NCI-H774 (cell line): ENCODE data around the gene FMN2.
"Not testable (repeated sequence)": the region's sequence is repeated elsewhere in the genome, so short reads cannot be mapped to it uniquely, and the experiment has no call there.

Source experiments
- DNase-seq: peaks from one replicate; lab custom pipeline; 2025; lab: John Stamatoyannopoulos, UW

Gene FMN2

GRCh38 chr1:240312872-240313271, 221.2 kb downstream of the FMN2 start:
- DNase-seq, result no peak

DNA sequence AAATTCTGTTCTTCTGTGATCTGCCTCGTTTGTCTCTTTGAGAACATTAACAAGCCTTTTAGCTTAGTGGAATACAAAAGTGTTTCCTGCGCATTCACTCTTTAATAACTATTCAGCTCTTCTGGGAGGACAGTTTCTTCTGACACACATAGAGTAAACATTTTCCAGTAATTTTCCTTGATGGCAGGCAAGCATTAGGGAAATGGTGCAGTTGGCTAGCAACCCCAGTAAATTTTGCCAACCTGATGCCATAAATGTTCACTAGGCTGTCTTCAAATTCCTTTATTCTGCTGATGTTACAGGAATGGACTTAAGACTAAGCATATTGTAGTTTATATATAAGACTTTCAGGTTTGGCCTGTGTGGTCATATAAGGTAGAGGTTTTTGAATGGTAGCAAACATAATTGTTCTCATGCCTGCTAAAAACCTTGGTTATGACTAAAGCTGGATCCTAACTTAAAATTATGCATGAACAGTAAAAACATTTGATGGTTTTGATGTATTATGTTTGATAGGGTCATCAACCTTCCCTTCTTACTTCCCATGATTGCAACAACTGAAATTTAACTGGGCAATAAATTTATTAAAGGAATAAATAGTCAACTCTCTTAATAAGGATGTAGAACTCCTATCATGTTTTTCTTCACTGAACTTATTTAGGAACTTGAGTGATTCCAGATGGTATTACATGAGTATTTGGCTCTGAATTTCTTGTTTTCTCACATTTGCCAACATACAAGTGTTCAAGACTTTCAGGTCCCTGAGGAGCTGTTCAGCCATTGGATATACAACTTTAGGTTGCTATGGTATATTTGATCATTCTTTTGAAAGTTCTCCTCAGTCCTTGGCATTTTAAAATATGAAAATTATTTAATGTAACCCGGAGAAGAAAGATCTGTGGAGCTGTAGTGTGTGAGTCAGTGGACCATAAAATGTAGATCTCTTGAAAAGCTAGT, 223.4 kb downstream of the FMN2 start:
- DNase-seq, result no peak

DNA sequence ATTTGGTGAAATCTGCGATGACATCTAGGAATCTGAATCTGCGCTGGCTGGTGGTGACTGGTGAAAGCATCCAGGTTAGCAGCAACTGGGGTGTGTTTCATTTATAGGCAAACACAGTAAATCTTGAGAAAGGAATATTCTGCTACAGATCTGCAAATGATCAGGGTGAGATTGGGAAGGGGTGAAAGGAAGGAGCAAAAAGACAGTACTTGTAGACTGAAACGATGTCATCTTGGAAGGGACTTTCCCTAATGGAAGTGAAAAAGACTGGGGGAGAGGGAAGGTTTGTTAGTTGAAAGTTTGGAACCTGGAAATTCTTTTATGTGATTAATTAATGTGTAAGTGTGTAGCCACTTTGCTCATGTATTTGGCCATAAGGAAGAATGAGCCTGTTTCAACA, 228.3 kb downstream of the FMN2 start:
- DNase-seq, result no peak

DNA sequence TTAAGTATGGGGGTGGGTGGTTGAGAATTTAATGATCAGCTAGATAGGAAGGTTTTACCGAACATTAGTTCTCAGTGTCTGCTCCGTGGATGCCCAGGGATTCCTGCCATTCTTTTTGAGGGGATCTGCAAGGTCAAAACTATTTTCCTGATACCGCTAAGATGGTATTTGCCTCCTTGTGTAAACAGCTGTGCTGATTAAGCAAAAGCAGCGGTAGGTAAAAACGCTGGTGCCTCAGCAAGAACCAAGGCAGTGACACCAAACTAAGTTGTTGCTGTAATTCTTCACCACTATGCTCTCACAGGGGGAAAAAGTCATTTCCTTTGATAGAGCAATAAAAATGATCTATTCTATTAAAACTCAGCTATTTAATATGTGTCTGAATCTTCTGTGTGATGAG, 229.0 kb downstream of the FMN2 start:
- no peak for DNase-seq

DNA sequence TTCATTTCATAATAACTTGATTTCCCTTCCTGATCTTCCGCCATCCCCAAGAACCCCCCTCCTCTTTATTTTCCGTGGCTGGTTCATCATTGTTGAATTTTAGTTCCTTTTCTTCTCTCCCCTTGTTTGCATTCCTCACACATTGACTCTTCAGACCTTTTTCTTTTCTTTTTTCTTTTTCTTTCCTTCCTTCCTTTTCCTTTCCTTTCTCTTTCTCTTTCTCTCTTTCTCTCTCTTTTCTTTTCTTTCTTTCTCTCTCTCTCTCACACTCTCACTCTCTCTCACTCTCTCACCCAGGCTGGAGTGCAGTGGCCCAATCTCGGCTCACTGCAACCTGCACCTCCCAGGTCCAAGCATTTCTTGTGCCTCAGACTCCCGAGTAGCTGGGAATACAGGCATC, 231.3 kb downstream of the FMN2 start:
- DNase-seq, result no peak

DNA sequence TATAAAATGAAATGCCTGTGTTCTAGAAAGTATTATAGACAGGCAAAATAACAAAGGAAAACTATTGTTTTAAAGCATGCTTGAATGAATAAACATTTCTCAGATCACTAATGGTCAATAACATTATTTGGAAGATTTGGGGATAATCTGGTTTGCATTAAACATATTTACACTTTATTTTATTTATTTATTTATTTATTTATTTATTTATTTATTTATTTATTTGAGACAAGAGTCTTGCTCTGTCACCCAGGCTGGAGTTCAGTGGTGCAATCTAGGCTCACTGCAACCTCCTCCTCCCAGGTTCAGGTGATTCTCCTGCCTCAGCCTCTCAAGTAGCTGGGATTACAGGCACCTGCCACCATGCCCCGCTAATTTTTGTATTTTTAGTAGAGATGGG, 236.7 kb downstream of the FMN2 start:
- not testable (repeated sequence) for DNase-seq

DNA sequence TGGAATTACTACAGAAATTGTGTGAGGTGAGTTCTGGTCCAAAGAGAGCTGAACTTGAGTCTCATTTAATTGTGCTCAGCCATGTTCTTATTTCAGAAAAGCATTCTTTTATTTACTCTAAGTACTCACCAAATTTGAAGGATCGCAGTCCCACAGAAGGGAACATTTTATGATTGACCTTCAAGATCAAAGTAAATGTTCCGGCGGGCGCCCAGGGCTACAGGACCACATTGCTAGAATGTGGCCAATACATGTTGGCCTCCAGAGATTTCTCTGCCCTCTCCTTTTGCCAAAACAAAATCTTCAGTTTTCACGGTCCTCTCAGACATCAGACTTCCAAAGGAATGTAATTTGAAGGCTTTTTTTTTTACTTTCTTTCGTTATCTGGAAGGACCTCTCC, 237.8 kb downstream of the FMN2 start:
- no peak for DNase-seq

DNA sequence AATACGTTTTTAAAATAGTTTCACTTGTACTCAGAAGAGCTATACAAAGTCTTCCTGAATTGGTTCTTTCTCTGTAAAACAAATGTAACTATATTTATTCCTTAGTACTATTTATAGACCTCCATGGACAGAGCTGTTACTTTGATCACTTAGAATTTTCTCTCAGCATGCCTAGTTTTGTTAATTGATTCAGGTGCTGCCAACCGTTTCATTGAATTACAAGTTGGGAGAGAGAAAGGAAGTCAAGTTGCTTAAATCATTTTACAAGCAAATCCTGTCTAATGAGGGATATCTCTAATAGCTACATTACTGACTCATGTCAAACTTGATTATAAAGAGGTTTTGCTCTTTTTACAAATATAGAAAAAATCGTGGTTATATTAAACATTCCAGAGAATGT, 241.0 kb downstream of the FMN2 start:
- no peak for DNase-seq

DNA sequence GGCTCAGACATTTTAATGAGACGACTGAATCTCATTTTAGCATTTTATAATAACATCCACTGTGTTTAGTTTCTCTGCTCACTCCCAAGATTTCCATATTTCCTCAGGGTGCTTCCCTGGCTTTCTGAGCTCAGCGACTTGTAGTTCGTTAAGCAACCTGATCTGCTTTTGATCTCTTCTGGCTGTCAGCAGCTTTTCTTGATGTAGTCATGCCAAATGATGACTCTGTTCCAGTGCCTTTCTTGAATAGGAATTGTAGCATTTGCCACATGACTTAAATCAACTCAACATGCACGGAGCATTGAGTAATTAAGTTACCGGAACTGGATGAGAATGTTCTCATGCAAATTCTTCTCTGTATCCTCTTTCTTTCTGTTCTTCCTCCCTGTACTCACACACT, 246.1 kb downstream of the FMN2 start:
- DNase-seq, result no peak

DNA sequence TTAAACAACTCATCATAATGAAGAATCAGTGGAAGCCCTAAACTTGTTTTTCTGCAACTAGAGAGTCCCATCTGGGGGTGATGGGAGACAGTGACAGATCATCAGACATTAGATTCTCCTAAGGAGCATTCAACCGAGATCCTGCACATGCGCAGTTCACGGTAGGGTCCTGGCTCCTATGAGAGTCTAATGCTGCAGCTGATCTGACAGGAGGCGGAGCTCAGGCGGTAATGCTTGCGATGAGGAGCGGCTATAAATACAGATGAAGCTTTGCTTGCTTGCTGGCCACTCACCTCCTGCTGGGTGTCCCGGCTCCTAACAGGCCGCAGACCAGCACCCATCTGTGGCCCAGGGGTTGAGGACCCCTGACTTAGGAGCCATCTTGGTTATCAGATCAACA, 247.2 kb downstream of the FMN2 start:
- DNase-seq, result no peak

GRCh38 chr1:240341365-240342250, 249.9 kb downstream of the FMN2 start:
- no peak for DNase-seq

DNA sequence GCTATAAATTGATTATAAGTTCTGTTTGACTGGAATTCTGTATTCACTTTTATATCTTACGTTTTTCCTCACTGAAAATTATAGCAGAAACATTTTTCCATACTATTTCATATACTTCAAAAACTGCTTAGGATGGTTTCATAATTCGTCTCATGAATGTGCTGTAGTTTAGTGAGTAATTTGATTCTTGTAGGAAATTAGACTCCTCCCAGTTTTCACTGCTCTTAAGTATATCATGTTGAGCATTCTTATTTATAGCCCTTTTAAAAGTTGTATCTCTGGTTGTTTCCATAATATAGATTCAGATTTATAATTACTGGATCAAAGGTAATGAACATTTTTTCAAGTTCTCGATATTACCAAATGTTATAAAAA, 250.6 kb downstream of the FMN2 start:
- DNase-seq, result no peak

DNA sequence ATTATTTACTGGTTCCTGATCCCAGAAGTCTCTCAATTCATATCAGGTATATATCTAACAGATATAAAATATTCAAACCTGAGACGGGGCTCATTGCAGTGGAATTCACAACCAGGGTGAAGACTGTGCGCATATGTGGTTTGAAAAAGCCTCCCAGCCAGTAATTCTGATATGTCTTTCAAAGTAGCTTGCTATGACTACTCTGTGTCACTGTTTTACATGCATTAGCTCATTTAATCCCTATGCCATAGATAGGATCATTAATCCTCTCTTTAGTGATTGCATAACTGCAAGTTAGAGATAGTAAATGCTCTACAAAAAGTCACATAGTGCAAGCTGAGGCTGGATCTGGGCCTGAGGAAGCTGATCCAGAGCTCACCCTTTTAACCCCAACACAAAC, 251.4 kb downstream of the FMN2 start:
- no peak for DNase-seq

DNA sequence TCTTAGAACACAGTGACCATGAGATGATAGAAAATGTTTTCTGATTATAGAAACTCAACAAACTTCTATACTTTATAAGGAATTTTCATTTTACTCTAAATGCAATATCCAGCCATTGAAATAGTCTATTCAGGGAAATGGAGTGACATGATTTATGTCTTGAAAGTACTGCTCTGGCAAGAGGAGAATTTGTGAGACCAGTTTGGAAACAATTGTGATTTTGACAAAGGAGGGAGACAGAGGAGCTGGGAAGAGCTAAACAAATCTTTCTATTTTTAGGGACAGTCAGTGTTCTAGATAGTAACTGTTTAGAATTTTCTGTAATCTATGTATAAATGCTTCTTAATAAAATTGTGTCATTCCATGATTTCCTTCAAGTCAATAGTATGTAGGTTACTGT, 252.3 kb downstream of the FMN2 start:
- no peak for DNase-seq

- DNase-seq, result no peak
These were observed 253.2 kb downstream of the FMN2 start for GRCh38 chr1:240344918-240345317.

DNA sequence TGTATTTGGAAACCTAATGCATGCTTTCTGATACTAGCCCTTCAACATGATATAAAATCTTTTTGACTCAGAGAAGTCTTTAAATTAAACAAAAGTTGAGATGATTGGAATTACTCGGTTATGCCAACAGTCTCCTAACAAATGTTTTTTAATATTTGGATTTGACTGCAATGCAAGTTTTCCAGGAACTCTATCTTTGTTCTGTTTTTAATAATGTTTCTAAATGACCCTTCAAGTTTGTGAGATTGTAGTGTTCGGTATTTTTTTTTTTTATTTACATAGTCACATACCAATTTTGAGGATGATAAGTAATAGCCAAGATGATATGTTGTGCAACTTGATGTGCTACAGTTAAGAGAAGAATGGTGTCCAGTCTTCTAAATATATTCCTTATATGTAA, 258.0 kb downstream of the FMN2 start:
- DNase-seq, result no peak

GRCh38 chr1:240350910-240351331, 259.2 kb downstream of the FMN2 start:
- DNase-seq, result no peak

DNA sequence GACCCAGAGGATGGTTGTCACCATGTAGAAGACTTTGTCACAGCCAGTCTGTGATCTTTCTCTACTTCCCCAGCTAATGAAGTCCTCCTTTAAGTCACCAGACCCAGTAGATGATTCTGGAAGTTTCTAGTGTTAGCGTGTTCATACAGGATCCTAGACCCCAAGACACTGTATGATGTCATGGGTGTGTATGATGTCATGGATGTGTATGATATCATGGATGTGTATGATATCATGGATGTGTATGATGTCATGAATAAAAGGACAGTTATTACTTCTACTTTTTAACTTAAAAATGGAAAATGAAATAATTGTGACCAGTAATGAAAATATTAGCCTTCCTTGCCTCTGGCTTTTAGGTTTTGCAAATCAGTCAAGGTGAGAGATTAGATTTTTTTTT, 260.0 kb downstream of the FMN2 start:
- DNase-seq, result no peak

DNA sequence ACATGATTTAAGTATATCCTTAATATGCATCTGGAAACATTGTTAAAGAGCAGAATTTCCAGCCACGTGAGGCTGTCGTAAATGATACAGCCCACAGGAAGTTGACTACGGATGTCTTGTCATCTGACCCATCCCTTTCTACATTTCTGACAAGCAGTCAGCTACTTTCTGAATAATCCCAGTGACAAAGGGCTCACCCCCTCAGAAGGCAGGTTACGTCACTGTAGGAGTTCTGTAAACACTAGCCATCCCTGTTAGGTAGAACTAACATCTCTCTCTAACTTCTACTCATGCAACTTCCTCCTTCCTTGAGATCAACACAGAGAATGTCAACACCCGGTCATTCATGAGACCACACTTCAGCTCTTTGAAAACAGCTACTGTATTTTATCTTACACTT, 261.1 kb downstream of the FMN2 start:
- DNase-seq, result no peak

DNA sequence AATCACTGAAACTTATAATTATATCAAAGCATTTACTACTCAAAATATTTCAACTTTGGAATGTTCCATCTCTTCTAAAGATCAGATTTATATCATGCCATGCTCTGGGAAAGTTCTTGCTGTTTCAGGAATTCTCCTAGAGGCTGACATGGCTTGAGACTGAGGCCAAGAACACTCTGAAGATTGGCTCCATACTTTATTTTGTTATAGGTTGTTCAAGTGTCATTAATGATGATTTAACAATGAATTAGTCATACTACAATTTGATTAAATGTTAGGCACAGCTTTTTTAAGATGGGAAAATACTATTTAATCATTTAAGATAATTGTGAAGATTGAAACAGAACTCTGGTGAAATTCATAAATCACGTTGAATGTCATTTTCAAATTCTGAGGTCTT, 264.9 kb downstream of the FMN2 start:
- DNase-seq, result no peak

DNA sequence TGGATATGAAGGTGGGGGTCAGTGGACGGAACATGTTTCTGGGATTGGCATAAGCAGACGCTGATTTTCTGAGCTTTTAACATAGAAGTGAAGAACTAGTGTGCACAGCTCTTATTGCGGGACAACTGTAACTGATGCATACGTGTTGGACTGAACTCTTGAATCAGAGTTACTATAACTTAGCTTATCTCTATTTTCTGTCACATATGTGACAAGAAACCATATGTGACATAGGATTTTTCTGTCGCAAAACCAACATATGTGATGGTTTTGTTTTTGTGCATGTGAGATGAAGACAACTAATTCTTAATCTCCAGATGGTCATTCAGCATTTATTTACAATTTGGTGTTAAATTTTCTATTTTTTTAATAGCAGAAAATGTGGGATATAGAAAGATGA, 270.4 kb downstream of the FMN2 start:
- no peak for DNase-seq

GRCh38 chr1:240362826-240363225, 271.1 kb downstream of the FMN2 start:
- no peak for DNase-seq

DNA sequence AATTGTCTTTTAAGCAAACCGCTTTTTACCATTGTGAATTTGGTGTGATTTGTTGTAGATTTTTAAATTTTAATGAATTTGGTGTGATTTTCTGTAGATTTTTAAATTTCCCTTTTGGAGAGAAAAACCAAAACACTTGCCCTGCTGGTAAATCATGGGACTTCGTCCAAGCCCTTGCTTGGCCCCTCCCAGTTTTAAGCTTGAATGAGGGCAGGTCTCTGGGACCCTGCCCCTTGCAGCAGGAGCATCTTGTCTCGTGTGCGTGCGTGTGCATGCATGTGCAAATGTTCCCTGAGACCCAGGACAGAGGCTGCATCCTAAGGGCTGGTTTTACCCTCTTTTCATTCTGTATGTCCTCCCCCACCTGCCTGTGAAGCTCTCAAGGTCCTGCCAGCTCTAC, 271.6 kb downstream of the FMN2 start:
- DNase-seq, result no peak
